ENCODE data around the gene SSTR4.
A peak's percentile ranks its signal among the peaks of the same experiment; 100 is the strongest.

The SSTR4 gene

GRCh38 chr20:23046431-23046830 lies 11.3 kb downstream of the SSTR4 start:
- FAIRE-seq = no peak

GRCh38 chr20:23047001-23047737 lies 12.1 kb downstream of the SSTR4 start:
- FAIRE-seq = no peak

- no peak for FAIRE-seq
Observed at GRCh38 chr20:23047738-23048214, 12.7 kb downstream of the SSTR4 start.

DNA sequence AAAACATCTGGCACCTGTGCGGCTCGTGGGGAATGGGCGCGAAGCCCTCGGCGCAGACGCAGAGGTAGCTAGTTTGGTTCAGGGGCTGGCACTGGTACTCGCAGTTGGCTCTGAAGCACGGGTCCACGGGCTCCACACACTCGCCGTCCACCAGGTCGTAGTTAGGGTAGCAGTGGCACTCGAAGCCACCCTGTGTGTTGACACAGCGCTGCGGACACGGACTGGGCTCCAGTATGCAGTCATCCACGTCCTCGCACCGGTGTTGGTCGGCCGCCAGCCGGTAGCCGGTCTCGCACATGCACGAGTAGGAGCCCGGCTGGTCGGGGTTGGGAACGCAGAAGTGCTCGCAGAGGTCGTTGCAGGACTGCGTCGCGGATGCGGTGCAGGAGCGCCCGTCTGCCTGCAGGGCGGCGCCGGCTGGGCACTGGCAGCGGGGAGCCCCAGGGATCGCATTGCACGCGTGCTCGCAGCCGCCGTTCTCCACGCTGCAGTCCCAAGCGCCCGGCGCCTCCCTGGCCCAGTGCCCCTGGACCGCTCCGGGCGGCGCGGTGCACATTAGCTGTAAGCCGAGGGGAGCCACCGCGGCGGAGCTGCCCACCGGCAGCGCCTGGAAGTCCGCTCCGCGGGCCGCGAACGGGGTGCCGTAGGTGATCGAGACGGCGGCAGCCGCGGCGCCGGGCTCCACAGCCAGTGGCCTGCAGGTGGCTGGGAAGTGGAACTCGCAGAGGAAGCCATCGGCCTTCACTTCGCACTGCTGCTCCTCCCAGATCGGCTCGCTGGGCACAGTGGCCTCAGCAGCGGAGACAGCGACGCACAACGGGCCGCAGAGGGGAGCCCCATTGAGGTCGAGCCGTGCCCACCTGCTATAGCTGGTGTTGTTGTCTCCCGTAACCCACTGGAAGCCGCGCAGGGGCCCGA lies 13.4 kb downstream of the SSTR4 start:
- FAIRE-seq = no peak

- no peak for FAIRE-seq
Observed at GRCh38 chr20:23049201-23050075, 14.3 kb downstream of the SSTR4 start, which contains the start of gene THBD. TSS of gene THBD (minus strand) at chr20:23049672. CDS start at chr20:23049504, 168 bp downstream.

DNA sequence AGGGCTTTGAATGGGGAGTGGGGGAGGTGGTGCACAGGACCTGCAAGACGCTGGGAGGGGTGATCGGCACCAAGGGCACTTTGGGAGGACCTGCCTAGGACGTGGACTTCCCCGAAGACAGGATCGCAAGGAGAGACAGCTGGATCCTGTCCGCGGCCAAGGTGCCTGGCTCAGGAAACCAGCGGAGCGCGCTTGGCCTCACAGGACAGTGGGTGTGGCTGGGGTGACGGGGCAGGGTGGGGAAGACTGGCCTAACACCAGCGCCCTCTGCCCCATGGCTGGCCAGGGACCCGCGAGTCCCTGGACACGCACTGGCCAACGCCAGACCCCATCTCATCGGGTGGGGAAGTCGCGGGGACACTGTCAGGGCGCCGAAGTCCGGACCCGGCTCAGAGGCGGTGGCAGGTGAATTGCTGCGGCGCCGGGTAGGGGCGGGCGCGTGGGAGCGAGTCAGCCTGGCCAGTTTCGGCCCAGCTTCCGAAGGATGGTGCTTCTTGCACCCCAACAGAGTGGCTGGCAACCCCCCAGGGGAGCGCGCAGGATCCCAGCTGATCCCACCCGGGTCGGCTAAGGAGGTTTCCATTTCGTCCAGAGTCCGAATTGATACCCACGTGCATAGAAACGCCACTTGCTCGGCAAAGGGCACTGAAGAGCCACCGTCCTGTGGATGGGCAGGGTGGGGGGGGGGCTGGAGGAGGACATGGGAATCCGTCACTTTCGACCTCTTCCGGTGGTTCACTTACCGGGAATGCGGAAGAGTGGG lies 15.1 kb downstream of the SSTR4 start:
- no peak for FAIRE-seq

GRCh38 chr20:23050847-23051627 lies 15.9 kb downstream of the SSTR4 start:
- FAIRE-seq = no peak

DNA sequence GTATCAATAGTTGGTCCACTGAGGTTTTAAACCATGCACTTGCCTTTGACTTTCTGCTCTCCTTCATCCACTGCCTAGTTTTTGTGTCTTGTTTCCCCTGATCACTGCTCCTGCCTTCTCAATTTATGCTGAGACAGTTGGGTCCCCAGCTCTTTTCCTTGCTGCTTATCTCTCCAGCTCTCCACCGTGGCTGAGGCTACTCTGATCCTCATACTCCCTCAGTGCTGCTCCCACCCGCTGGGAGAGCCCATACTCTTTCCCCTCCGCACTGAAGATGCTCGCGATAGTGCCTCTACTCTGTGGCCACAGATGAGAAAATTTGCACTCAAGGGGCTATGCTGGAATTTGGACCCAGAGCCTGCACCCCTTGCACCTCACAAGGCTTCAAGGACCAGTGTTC lies 17.8 kb downstream of the SSTR4 start:
- FAIRE-seq = no peak

DNA sequence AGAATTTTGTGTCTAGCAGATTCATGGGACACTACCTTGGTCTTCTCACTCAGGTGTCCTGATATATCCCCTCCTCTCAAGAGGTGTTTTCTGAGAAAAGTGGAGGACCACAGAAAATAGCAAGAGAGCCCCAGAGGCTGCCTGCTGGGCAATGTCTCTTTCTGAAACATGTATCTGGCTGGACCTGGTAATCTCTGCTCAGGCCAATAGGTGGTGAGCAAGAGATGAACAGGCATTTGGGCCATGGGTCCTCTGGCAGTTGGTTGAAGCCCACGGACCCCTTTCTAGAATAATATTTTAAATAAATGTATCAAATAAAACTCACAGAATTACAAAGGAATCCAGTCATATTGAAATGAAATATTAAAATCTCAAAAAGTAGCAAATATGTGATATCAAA lies 23.1 kb downstream of the SSTR4 start:
- FAIRE-seq = no peak

DNA sequence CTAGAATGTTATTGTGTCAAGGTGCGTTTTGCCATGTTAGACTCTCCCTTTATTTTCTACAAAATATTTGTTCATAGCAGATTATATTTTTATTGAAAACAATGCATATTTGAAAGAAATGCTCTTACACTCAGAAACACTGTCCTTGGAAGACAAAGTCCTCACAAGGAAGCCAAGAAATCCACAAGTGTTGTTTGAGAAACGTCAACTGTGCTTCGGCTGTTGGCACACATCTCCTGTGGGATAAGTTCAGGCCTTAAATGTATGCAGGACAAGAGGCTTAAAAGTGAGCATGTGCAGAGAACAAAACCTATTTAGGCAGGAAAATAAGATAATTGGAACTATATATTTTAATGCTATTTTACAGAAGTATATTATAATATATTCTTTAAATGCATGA lies 23.9 kb downstream of the SSTR4 start:
- FAIRE-seq = no peak

GRCh38 chr20:23059846-23060245 lies 24.7 kb downstream of the SSTR4 start:
- no peak for FAIRE-seq

DNA sequence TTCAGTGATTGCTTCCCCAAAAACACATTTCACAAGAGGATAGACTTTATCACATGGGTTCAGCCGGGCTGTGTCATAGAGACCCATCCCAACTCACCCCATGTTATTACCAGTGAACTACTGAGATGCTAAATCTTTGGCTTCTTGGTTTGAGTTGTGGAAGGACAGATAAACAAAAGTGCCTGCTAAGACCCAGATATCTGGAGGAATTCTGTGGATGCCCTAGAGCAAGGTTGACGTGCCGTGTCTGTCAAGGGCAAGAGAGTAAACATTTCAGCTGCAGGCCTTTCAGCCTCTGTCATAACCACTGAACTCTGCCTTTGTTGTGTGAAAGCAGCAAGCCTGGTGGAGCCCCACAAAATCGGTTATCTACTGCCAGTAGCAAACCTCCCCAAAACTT lies 25.5 kb downstream of the SSTR4 start:
- no peak for FAIRE-seq

DNA sequence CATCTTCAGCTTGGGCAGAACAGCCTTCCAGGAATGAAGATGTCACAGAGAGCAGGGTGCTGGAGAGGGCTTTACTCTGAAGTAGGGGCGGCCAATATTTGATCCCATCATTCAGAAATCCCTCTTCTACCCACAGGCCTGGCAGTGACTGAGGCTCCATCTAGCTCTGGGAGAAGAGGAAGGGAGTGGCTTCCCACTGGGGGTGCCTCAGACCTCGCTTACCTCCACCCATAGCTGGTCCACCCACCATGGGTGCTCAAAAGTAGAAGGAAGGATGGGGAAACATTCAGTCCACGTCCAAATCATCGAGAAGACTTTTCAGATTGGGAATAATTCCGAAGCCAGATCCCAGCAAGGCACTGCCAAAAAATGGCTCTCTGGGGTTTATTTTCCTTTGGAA lies 26.1 kb downstream of the SSTR4 start:
- no peak for FAIRE-seq

- FAIRE-seq = peak; percentile 77
Observed at GRCh38 chr20:23061734-23062561, 26.8 kb downstream of the SSTR4 start.

- FAIRE-seq = no peak
Observed at GRCh38 chr20:23062632-23063031, 27.5 kb downstream of the SSTR4 start.

DNA sequence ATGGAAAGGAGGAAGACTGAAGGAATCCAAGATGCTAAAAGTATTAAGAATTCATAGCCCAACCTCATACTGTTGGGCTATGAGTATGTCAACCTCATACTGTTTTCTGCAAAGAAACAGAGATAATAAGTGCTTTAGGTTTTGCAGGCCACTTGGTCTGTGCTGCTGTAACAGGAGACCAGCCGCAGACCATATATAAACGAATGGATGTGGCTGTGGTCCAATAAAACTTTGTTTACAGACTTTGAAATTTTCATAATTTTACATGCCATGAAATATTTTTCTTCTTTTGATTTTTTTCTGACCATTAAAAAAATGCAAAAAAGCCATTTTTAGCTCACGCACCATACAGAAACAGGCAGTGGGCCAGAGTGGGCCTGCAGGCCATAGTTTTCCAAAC lies 28.1 kb downstream of the SSTR4 start:
- no peak for FAIRE-seq

GRCh38 chr20:23063581-23063980 lies 28.5 kb downstream of the SSTR4 start:
- FAIRE-seq = no peak

DNA sequence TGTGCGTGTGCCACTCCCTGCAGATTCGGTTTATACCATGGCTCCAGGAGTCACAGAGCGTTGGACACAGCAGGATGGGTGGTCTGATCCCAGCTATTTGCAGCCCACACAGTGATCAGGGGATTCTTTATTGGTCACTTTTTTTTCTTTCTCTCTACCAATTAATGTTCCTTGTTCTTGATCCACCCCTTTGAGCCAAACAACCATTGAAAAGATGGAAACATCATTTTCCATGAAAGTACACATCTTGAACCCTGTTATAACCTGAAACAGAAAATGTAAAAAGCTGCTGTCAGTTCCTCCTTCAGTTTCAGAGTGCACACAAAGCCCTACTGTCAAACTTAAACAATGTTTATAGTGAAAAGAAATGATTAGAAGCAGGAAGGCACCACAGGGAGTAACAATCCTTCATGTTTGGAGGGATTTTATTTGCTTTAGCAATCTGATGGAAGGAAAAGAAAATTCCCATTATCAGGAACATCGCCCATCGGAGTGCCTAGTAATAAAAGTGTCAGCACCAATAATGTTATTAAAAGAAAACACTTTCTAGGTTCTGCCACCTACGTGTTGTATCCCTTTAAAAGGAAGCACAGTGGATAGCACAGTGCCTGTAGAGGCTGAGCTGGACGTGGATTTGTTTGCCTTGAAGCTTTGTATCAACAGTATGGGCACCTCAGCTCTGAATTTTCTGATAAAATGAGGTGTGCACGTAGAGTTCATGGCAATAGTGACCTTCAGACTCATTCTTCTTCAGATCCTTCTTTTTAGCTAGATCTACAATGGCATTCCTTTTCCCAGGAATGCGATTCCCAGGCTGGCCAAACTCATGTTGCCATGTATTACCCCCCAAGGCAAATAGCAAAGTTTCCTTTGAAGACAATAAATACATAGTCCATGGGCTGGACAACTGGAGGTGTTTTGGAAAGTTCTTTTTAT lies 30.4 kb downstream of the SSTR4 start:
- FAIRE-seq = no peak

- FAIRE-seq = no peak
Observed at GRCh38 chr20:23066772-23067171, 31.7 kb downstream of the SSTR4 start.
